ENCODE data around the gene DYRK1B.

DYRK1B gene

GRCh38 chr19:39828015-39828653 is 5.8 kb downstream of the DYRK1B start:
- TF ChIP-seq CTCF (IDR thresholded peaks at IDR 0.05): no peak

DNA sequence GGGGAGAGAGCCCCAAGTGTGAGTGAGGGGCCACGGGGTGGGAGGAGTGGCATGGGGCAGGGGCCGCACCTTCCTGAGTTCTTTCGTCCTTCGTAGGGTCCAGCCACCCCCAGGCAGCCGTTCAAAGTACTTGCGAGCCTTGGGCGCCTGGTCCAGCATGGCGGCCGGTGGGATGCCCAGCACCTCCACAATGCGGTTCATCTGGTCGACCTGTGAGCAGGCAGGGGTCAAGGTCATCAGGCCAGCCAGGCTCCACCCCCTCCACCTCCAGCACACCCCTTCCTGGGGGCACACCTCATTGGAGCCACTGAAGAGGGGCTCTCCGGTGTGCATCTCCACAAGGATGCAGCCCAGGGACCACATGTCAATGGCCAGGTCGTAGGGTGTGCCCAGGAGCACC is 6.7 kb downstream of the DYRK1B start:
- no peak for TF ChIP-seq CTCF (IDR thresholded peaks at IDR 0.05)

DNA sequence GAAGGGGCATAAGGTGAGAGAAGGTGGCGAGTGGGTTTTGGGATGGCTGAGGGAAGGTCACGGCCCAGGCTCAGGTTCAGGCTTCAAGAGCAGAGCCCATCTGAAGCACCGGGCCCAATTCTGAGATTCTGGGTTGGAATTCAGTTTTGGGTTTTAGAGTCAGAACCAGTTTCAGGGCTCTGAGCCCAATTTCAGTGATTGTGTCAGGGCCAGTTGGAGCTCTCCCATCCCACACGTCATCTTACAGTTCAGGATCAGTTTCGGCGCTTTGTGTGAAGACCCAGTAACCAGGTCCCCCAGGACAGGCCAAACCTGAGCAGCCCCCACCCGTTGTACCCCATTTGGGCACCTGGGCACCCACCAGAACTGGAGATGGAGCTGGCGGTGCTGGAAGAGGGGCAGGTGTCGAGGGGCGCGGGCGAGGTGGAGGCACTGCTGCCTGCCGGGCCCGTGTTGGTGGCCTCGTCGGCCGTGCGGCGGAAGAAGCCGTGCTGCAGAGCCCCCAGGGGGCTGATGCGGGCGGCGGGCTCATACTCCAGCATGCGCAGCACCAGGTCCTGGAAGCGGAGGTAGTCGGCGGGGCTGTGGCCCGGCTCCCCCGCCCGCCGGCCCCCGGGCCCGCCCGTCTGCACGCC is 7.5 kb downstream of the DYRK1B start:
- TF ChIP-seq CTCF (IDR thresholded peaks at IDR 0.05): no peak

DNA sequence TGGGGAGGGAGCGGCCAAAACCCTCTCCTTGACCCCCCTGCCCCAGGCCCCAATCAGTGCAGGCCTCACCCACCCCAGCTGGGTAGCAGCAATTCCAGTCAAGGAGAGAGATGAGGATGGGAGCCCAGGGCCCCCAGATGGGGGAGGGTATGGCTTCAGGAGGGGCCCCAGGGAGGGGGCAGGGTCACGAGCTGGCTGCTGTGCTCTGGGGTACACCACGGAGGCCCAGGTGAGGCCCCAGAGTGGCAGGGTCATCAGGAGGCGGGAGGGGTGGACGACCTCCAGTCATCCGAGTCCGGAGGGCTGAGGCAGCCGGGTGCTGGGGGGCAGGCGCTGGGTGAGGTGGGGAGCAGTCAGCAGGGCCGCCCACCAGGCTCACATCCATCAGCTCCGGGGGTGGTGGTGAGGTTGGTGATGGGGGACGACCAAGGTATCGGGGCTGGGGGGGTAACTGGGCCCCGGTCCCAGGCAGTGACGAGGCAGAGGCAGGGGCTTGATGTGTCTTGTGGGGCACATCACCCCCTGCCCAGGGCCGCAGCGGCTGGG is 8.4 kb downstream of the DYRK1B start:
- no peak for TF ChIP-seq CTCF (IDR thresholded peaks at IDR 0.05)

- no peak for TF ChIP-seq CTCF (IDR thresholded peaks at IDR 0.05)
Measured at GRCh38 chr19:39825093-39825463, 8.9 kb downstream of the DYRK1B start.

GRCh38 chr19:39824143-39825092 is 9.5 kb downstream of the DYRK1B start:
- TF ChIP-seq CTCF (IDR thresholded peaks at IDR 0.05): no peak

- no peak for TF ChIP-seq CTCF (IDR thresholded peaks at IDR 0.05)
Measured at GRCh38 chr19:39823686-39824085, 10.3 kb downstream of the DYRK1B start.
